Neuron (in vitro differentiated cells): ENCODE results near the gene ZFYVE9.

Source experiments
- H2AFZ ChIP-seq: one replicate; pipeline ENCODE4 v1.6.1; 2013; ENCODE audit warnings: low read depth, mild to moderate bottlenecking, inconsistent platforms, low read length, moderate library complexity
- H3K27me3 ChIP-seq: one replicate; pipeline ENCODE4 v1.6.1; 2013; ENCODE audit warnings: low read length; ENCODE audit not compliant: insufficient read depth
- H3K36me3 ChIP-seq: one replicate; pipeline ENCODE4 v1.6.1; 2013; ENCODE audit warnings: low read length; ENCODE audit not compliant: insufficient read depth
- H3K4me1 ChIP-seq: one replicate; pipeline ENCODE4 v1.6.1; 2013; ENCODE audit warnings: low read length; ENCODE audit not compliant: insufficient read depth
- H3K4me3 ChIP-seq: 2 replicates; pipeline ENCODE4 v1.5.1; 2013; ENCODE audit warnings: mild to moderate bottlenecking, low read length, moderate library complexity
- H3K9me3 ChIP-seq: one replicate; pipeline ENCODE4 v1.6.1; 2013; ENCODE audit warnings: low read length

The ZFYVE9 gene

DNA sequence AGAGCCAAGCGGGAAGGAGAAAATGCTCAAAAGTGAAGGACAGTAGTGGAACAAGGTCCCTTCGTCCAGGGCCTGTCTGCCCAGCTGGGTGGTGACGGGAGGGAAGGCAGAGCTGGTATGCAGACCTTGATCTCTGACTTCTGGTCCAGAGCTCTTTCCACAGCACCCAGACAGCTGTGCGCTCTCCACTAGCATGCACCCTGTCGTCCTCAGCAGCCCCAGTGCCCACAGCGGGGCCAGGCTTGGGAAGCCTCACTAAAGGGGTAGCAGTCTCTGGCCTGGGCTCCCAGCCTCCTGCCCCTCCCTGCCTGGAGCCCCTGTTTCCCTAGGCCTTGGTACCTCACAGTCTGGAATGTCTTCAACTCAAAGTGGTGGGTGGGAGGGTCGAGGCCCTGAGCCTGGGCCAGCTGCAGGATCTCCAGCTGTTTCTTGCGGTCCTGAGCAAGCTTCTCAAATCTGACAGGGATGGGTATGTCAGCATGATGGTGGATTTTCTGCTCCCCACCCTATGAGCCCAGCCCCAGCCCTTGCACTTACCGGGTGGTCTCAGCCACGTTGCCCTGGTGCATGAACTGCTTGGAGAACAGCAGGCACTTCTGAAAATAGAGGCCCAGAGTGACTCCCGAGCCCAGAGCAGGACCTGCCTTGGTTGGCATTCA is 214.1 kb downstream of the ZFYVE9 start:
- Histone ChIP-seq H3K4me3 (no peak overlapping the region), H3K27me3 (no peaks in the 10 kb centered on the region), H3K4me1 (peaks cover 7% of the 10 kb centered on the region), H2AFZ (no peak overlapping the region), H3K9me3 (no peaks in the 10 kb centered on the region), H3K36me3 (peaks cover 88% of the 10 kb centered on the region)

DNA sequence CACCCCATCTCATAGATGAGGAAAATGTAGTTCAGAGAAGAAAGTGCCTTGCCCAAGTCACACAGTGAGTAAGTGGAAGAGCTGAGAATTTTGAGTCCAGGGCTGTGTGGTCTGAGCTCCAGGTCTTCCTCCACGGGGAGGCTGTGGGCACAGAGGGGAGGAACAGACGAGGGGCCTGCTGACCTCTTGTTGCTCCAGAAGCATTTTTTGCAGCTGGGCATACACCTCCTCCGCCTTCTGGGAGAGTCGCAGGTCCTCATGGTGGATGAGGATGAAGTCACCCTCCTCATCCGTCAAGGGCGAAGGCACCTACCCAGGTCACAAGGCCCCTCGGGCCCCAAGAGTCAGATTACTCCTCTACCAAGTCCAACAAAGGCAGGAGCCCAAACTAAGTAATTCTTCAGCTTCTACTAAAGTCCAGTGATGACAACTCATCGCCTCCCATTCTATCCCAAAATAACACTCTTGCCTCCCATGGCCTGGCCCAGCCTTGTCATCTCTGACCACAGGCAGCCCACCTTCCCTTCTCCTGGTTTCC is 215.0 kb downstream of the ZFYVE9 start:
- H3K27me3 ChIP-seq = no peaks in the 10 kb centered on the region
- peaks cover under 1% of the 10 kb centered on the region for H3K4me1 ChIP-seq
- no peaks in the 10 kb centered on the region for H3K9me3 ChIP-seq
- H2AFZ ChIP-seq = no peak overlapping the region
- peaks cover 96% of the 10 kb centered on the region for H3K36me3 ChIP-seq
- H3K4me3 ChIP-seq = no peak overlapping the region

DNA sequence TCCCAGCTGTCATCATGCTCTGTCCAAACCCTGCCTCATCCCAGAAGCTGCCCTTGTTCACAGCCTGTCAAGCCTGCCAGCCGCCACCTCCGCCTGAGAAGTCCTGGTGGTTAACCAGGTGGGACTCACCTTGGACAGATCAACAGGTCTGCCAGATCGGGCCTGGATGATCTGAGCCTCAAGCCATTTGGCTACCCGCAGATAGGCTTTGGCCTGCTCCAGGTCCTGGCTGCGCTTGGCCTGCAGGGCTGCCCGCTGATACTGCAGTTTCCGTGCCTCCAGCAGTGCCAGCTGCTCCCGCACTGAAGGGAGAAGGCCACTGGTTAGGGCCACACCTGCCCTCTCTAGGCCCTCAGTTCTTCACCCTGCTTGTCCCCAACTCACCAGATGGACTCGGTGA is 215.5 kb downstream of the ZFYVE9 start:
- no peaks in the 10 kb centered on the region for H3K9me3 ChIP-seq
- no peak overlapping the region for H2AFZ ChIP-seq
- no peaks in the 10 kb centered on the region for H3K4me1 ChIP-seq
- H3K4me3 ChIP-seq = no peak overlapping the region
- no peaks in the 10 kb centered on the region for H3K27me3 ChIP-seq
- H3K36me3 ChIP-seq = peaks cover 98% of the 10 kb centered on the region

DNA sequence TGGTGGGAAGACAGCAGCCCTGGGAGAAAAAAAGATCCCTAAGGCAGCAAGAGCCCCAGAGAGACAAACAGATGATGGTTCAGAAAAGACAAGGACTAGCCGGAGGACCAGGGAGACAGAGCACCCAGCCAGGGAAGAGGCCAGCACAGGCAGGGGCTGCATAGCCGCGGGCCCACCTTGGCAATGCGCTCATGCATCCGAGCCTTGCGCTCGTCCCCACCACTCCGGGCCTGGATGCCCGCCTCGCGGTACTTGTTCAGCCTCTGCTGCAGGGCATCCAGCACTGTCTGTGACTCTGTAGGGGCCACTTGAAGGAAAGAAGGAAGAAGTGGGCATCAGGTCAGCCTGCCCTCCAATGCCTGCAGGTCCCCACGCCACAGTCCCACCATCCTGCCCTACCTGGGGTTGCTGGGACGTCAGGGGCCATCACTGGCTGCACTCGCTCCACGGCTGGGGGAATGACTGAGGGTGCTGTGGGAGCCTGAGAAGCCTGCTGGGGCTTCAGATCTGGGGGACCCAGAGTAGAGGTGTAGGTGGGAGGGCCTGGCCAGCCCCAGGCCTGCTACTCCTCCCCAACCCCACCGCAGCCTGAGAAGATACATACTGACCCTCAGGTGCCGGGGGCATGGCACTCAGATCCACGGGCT is 217.1 kb downstream of the ZFYVE9 start:
- H3K36me3 ChIP-seq = peaks cover 91% of the 10 kb centered on the region
- no peak overlapping the region for H3K4me3 ChIP-seq
- H3K4me1 ChIP-seq = no peaks in the 10 kb centered on the region
- H2AFZ ChIP-seq = no peak overlapping the region
- H3K27me3 ChIP-seq = no peaks in the 10 kb centered on the region
- H3K9me3 ChIP-seq = no peaks in the 10 kb centered on the region

- Histone ChIP-seq H2AFZ (no peak overlapping the region), H3K4me1 (peaks cover 5% of the 10 kb centered on the region), H3K9me3 (no peaks in the 10 kb centered on the region), H3K36me3 (peaks cover 85% of the 10 kb centered on the region), H3K4me3 (no peak overlapping the region), H3K27me3 (no peaks in the 10 kb centered on the region)
Observed at GRCh38 chr1:52359676-52360594, 218.0 kb downstream of the ZFYVE9 start.

GRCh38 chr1:52360595-52360968 is 218.7 kb downstream of the ZFYVE9 start:
- Histone ChIP-seq H3K4me1 (peaks cover 10% of the 10 kb centered on the region), H3K4me3 (no peak overlapping the region), H3K27me3 (no peaks in the 10 kb centered on the region), H2AFZ (no peak overlapping the region), H3K36me3 (peaks cover 78% of the 10 kb centered on the region), H3K9me3 (no peaks in the 10 kb centered on the region)

DNA sequence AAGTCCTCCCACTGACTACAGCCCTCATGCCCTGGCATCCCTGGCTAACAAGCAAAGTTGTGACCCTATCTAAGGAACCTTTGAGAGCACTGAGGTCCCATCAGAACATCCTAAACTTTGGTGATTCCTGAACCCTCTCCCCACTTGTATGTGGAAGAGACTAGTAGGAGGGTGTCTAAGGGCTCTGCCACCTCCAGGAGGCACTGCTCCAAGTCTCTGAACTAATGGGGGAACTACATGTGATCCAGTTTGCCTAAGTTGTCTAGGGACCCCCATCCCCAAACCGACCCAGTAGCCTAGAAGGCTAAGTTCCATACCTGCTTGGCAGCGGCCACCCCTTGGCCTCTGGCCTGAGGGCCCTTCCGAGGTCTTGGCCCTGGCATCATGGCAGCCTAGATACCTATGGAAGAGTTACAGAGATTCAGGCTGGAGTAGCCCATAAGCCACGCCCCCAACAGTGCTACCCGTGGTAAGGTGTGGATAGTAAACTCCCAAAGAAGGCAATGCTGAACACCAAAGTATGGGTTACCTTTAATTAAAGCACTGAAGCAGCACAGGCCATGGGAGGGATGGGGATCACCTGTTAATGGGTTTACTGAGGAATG is 222.4 kb downstream of the ZFYVE9 start:
- no peaks in the 10 kb centered on the region for H3K9me3 ChIP-seq
- H2AFZ ChIP-seq = no peak overlapping the region
- peak overlapping the region; percentile 81 for H3K4me3 ChIP-seq
- peaks cover 10% of the 10 kb centered on the region for H3K4me1 ChIP-seq
- H3K27me3 ChIP-seq = no peaks in the 10 kb centered on the region
- peaks cover 42% of the 10 kb centered on the region for H3K36me3 ChIP-seq

GRCh38 chr1:52365071-52365745 is 223.3 kb downstream of the ZFYVE9 start:
- peaks cover 10% of the 10 kb centered on the region for H3K4me1 ChIP-seq
- H3K36me3 ChIP-seq = peaks cover 33% of the 10 kb centered on the region
- H3K9me3 ChIP-seq = no peaks in the 10 kb centered on the region
- peak overlapping the region; percentile 93 for H2AFZ ChIP-seq
- peak overlapping the region; percentile 81 for H3K4me3 ChIP-seq
- no peaks in the 10 kb centered on the region for H3K27me3 ChIP-seq

GRCh38 chr1:52365746-52366516 is 224.0 kb downstream of the ZFYVE9 start, which contains the start of gene CC2D1B:
Gene CC2D1B, minus strand, starts transcription at chr1:52366205. Its CDS starts 1,585 bp downstream, at chr1:52364620.
- Histone ChIP-seq H3K4me1 (peaks cover 10% of the 10 kb centered on the region), H3K4me3 (peak within 1 kb of the TSS; percentile 81), H3K9me3 (no peaks in the 10 kb centered on the region), H2AFZ (peak within 1 kb of the TSS; percentile 93), H3K27me3 (no peaks in the 10 kb centered on the region), H3K36me3 (peaks cover 26% of the 10 kb centered on the region)

DNA sequence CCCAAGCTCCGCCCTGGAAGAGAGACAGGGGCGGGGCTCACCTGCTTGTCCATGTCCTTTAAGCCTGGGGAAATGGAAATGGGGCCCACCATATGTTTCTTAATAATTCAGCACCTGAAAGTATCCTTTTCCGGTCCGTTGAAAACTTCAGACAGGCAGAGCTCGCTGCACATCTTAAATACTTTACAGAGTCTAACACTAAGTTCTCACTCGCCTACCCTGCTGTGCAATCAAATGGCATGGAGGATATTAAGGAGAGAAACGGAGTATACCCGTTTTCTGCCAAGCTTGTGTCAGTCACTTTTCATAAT is 224.6 kb downstream of the ZFYVE9 start:
- peaks cover 10% of the 10 kb centered on the region for H3K4me1 ChIP-seq
- no peaks in the 10 kb centered on the region for H3K27me3 ChIP-seq
- peak overlapping the region; percentile 81 for H3K4me3 ChIP-seq
- H3K9me3 ChIP-seq = no peaks in the 10 kb centered on the region
- peaks cover 20% of the 10 kb centered on the region for H3K36me3 ChIP-seq
- H2AFZ ChIP-seq = peak overlapping the region; percentile 43

DNA sequence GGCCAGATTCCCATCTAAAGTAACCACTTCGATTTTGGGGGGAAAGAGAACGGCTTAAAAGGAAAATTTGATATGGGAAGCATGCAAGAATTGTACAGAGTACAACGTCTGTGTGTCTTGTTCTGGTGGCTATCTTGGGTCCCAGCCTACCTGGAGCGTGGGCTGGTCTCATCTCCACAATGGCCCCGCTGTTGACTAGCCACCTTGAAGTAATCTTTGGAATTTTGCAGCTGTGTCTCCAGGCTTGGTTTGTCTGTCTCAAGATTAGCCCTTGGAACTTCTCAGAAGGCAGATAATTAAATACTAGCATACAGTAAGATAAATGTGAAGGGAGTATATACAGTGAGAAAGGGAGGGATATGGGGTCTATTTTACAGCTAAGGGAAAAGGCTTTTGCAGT is 225.4 kb downstream of the ZFYVE9 start:
- Histone ChIP-seq H3K4me3 (no peak overlapping the region), H3K36me3 (peaks cover 14% of the 10 kb centered on the region), H3K9me3 (no peaks in the 10 kb centered on the region), H3K27me3 (no peaks in the 10 kb centered on the region), H3K4me1 (peaks cover 10% of the 10 kb centered on the region), H2AFZ (no peak overlapping the region)
